Measurements from ENCODE around the gene PRSS38. TPM values are rescaled to one million over a fixed set of nuclear protein-coding genes. Genes with fewer than 3 reads are reported as not detected.

PRSS38 gene
- total and polyA plus RNA-seq, 2 donors = not detected

DNA sequence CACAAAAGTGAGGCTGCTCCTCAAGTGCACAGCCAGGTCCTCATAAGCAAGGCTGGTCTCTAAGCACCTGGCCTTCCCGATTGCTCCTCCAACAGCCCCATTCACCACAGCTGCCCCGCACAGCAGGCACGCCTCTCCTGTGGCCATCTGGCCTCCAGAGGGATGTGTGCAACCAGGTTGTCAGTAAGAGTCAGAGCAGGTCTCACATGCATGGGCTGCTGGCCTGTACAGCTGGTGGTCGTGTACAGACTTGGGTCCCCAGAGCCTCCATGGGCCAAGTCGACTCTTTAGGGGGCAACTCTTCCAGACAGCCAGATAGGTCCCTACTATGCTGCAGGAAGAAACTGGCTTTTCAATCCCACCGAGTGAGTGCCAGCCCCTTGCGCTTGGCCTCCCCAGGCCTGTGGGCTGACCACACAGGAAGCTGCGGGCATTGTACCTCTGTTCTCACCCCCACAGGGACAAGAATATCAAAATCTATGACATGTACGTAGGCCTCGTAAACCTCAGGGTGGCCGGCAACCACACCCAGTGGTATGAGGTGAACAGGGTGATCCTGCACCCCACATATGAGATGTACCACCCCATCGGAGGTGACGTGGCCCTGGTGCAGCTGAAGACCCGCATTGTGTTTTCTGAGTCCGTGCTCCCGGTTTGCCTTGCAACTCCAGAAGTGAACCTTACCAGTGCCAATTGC, 1.4 kb downstream of the PRSS38 start:
- Histone ChIP-seq H3K9me3 (ENCODE audit: control insufficient read depth in 2 of 2, insufficient read depth in 1 of 2, low read length in 1 of 2) (peaks cover 4 to 34% of the 10 kb centered on the region in 2 donors), H3K4me3 (ENCODE audit: low read length in 2 of 2) (no peak overlapping the region), H3K27me3 (ENCODE audit: control insufficient read depth in 2 of 2, insufficient read depth in 1 of 2, low read length in 1 of 2) (no peaks in the 10 kb centered on the region), H3K4me1 (ENCODE audit: control insufficient read depth in 2 of 2, insufficient read depth in 2 of 2, low read length in 2 of 2) (no peaks in the 10 kb centered on the region), H3K36me3 (ENCODE audit: control insufficient read depth in 2 of 2, insufficient read depth in 2 of 2, low read length in 1 of 2) (no peaks in the 10 kb centered on the region), H3K27ac (ENCODE audit: low read depth in 1 of 2, low read length in 1 of 2) (no peak overlapping the region)
- no peak for DNase-seq (ENCODE audit: low read depth in 6 of 9, low spot score in 9 of 9)
- WGBS = 84% methylated on average over 16 of the region's 16 CpGs

- Histone ChIP-seq H3K27me3 (ENCODE audit: control insufficient read depth in 2 of 2, insufficient read depth in 1 of 2, low read length in 1 of 2) (no peaks in the 10 kb centered on the region), H3K4me1 (ENCODE audit: control insufficient read depth in 2 of 2, insufficient read depth in 2 of 2, low read length in 2 of 2) (no peaks in the 10 kb centered on the region), H3K27ac (ENCODE audit: low read depth in 1 of 2, low read length in 1 of 2) (no peak overlapping the region), H3K4me3 (ENCODE audit: low read length in 2 of 2) (no peak overlapping the region), H3K36me3 (ENCODE audit: control insufficient read depth in 2 of 2, insufficient read depth in 2 of 2, low read length in 1 of 2) (no peaks in the 10 kb centered on the region), H3K9me3 (ENCODE audit: control insufficient read depth in 2 of 2, insufficient read depth in 1 of 2, low read length in 1 of 2) (no peaks in the 10 kb centered on the region)
- WGBS = 96% methylated on average over 1 of the region's 1 CpG
- no peak for DNase-seq (ENCODE audit: low read depth in 6 of 9, low spot score in 9 of 9)
Measured at GRCh38 chr1:227823537-227823936, 8.1 kb downstream of the PRSS38 start.

DNA sequence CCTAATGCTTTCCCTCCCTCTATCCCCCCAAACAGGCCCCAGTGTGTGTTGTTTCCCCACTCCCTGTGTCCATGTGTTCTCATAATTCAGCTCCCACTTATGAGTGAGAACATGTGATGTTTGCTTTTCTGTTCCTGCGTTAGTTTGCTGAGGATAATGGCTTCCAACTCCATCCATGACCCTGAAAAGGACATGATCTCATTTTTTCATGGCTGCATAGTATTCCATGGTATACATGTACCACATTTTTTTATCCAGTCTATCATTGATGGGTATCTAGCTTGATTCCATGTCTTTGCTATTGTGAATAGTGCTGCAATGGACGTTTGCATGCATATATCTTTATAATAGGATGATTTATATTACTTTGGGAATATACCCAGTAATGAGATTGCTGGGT, 8.7 kb downstream of the PRSS38 start:
- Histone ChIP-seq H3K36me3 (ENCODE audit: control insufficient read depth in 2 of 2, insufficient read depth in 2 of 2, low read length in 1 of 2) (no peaks in the 10 kb centered on the region), H3K4me1 (ENCODE audit: control insufficient read depth in 2 of 2, insufficient read depth in 2 of 2, low read length in 2 of 2) (no peaks in the 10 kb centered on the region), H3K27ac (ENCODE audit: low read depth in 1 of 2, low read length in 1 of 2) (no peak overlapping the region), H3K4me3 (ENCODE audit: low read length in 2 of 2) (no peak overlapping the region), H3K9me3 (ENCODE audit: control insufficient read depth in 2 of 2, insufficient read depth in 1 of 2, low read length in 1 of 2) (no peaks in the 10 kb centered on the region), H3K27me3 (ENCODE audit: control insufficient read depth in 2 of 2, insufficient read depth in 1 of 2, low read length in 1 of 2) (no peaks in the 10 kb centered on the region)
- WGBS = 59% methylated on average over 2 of the region's 2 CpGs
- no peak for DNase-seq (ENCODE audit: low read depth in 6 of 9, low spot score in 9 of 9)

GRCh38 chr1:227828786-227829185, 13.3 kb downstream of the PRSS38 start:
- 92% methylated on average over 3 of the region's 3 CpGs for WGBS

GRCh38 chr1:227838181-227838580, 22.7 kb downstream of the PRSS38 start:
- Histone ChIP-seq H3K27ac (ENCODE audit: low read depth in 1 of 2, low read length in 1 of 2) (no peak overlapping the region), H3K4me3 (ENCODE audit: low read length in 2 of 2) (no peak overlapping the region), H3K27me3 (ENCODE audit: control insufficient read depth in 2 of 2, insufficient read depth in 1 of 2, low read length in 1 of 2) (no peaks in the 10 kb centered on the region), H3K4me1 (ENCODE audit: control insufficient read depth in 2 of 2, insufficient read depth in 2 of 2, low read length in 2 of 2) (no peaks in the 10 kb centered on the region), H3K36me3 (ENCODE audit: control insufficient read depth in 2 of 2, insufficient read depth in 2 of 2, low read length in 1 of 2) (no peaks in the 10 kb centered on the region), H3K9me3 (ENCODE audit: control insufficient read depth in 2 of 2, insufficient read depth in 1 of 2, low read length in 1 of 2) (no peaks in the 10 kb centered on the region)
- no peak for DNase-seq (ENCODE audit: low read depth in 6 of 9, low spot score in 9 of 9)
- WGBS = 98% methylated on average over 7 of the region's 7 CpGs

More at GRCh38 chr1:227828786-227829185, 13.3 kb downstream of the PRSS38 start:
- Histone ChIP-seq H3K9me3 (ENCODE audit: control insufficient read depth in 2 of 2, insufficient read depth in 1 of 2, low read length in 1 of 2) (no peaks in the 10 kb centered on the region), H3K4me1 (ENCODE audit: control insufficient read depth in 2 of 2, insufficient read depth in 2 of 2, low read length in 2 of 2) (no peaks in the 10 kb centered on the region), H3K27me3 (ENCODE audit: control insufficient read depth in 2 of 2, insufficient read depth in 1 of 2, low read length in 1 of 2) (no peaks in the 10 kb centered on the region), H3K4me3 (ENCODE audit: low read length in 2 of 2) (no peak overlapping the region), H3K27ac (ENCODE audit: low read depth in 1 of 2, low read length in 1 of 2) (no peak overlapping the region), H3K36me3 (ENCODE audit: control insufficient read depth in 2 of 2, insufficient read depth in 2 of 2, low read length in 1 of 2) (no peaks in the 10 kb centered on the region)
- DNase-seq (ENCODE audit: low read depth in 6 of 9, low spot score in 9 of 9) = no peak

GRCh38 chr1:227841096-227841495, 25.6 kb downstream of the PRSS38 start:
- H3K36me3 ChIP-seq (ENCODE audit: control insufficient read depth in 2 of 2, insufficient read depth in 2 of 2, low read length in 1 of 2) = no peaks in the 10 kb centered on the region
- no peaks in the 10 kb centered on the region for H3K27me3 ChIP-seq (ENCODE audit: control insufficient read depth in 2 of 2, insufficient read depth in 1 of 2, low read length in 1 of 2)
- H3K9me3 ChIP-seq (ENCODE audit: control insufficient read depth in 2 of 2, insufficient read depth in 1 of 2, low read length in 1 of 2) = peaks cover 0 to 14% of the 10 kb centered on the region in 2 donors
- H3K27ac ChIP-seq (ENCODE audit: low read depth in 1 of 2, low read length in 1 of 2) = no peak overlapping the region
- no peak overlapping the region for H3K4me3 ChIP-seq (ENCODE audit: low read length in 2 of 2)
- no peaks in the 10 kb centered on the region for H3K4me1 ChIP-seq (ENCODE audit: control insufficient read depth in 2 of 2, insufficient read depth in 2 of 2, low read length in 2 of 2)
- WGBS = 92% methylated on average over 9 of the region's 9 CpGs
- no peak for DNase-seq (ENCODE audit: low read depth in 6 of 9, low spot score in 9 of 9)

DNA sequence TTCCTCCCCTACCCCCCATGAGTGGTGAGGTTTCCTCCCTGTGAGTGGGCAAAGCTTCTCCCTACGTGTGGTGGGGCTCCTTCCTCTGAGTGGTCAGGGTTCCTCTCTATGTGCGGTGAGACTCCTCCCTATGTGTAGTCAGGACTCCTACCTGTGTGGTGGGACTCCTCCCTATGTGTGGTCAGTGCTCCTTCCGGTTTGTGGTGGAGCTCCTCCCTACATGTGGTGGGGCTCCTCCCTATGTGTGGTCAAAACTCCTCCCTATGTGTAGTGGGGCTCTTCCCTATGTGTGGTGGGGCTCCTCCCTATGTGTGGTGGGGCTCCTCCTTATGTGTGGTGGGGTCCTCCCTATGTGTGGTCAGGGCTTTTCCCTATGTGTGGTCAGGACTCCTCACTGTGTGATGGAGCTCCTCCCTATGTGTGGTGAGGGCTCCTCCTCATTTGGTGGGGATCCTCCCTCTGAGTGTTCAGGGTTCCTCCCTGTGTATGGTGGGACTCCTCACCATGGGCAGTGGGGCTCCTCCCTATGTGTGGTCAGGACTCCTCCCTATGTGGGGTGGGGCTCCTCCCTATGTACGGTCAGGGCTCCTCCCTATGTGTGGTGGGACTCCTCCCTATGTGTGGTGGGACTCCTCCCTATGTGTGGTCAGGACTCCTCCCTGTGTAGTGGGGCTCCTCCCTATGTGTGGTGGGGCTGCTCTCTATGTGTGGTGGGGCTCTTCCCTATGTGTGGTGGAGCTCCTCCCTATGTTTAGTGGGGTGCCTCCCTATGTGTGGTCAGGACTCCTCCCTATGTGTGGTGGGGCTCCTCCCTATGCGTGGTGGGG, 29.1 kb downstream of the PRSS38 start:
- no peaks in the 10 kb centered on the region for H3K4me1 ChIP-seq (ENCODE audit: control insufficient read depth in 2 of 2, insufficient read depth in 2 of 2, low read length in 2 of 2)
- no peak overlapping the region for H3K27ac ChIP-seq (ENCODE audit: low read depth in 1 of 2, low read length in 1 of 2)
- DNase-seq (ENCODE audit: low read depth in 6 of 9, low spot score in 9 of 9) = no peak
- no peaks in the 10 kb centered on the region for H3K27me3 ChIP-seq (ENCODE audit: control insufficient read depth in 2 of 2, insufficient read depth in 1 of 2, low read length in 1 of 2)
- H3K4me3 ChIP-seq (ENCODE audit: low read length in 2 of 2) = no peak overlapping the region
- 81% methylated on average over 5 of the region's 5 CpGs for WGBS
- no peaks in the 10 kb centered on the region for H3K36me3 ChIP-seq (ENCODE audit: control insufficient read depth in 2 of 2, insufficient read depth in 2 of 2, low read length in 1 of 2)
- H3K9me3 ChIP-seq (ENCODE audit: control insufficient read depth in 2 of 2, insufficient read depth in 1 of 2, low read length in 1 of 2) = peaks cover 0 to 14% of the 10 kb centered on the region in 2 donors

DNA sequence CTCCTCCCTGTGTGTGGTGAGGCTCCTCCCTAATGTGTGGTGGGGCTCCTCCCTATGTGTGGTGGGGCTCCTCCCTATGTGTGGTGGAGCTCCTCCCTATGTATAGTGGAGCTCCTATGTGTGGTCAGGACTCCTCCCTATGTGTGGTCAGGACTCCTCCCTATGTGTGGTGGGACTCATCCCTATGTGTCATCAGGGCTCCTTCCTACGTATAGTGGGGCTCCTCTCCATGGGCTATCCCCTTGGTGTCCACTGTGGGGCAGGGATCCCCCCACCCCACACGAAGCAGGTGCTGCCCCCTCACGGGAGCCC, 29.6 kb downstream of the PRSS38 start:
- 93% methylated on average over 3 of the region's 3 CpGs for WGBS
- no peaks in the 10 kb centered on the region for H3K36me3 ChIP-seq (ENCODE audit: control insufficient read depth in 2 of 2, insufficient read depth in 2 of 2, low read length in 1 of 2)

DNA sequence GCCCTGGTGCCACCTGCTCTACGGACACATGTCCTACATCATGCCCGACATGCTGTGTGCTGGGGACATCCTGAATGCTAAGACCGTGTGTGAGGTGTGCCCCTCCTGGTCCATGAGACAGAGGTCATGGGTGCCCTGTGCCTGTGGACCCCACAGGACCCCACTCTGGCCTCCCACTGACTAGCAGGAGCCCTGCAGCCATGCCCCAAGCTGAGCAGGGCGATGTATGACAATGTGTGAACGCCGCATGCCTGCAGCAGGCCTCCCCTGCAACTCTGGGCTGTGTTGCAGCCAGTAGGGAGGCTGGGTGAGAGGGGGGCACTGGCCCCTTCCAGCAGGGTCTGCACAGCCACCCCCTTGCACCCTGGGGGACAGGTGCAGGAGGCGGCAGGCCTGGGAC, 30.0 kb downstream of the PRSS38 start:
- H3K4me3 ChIP-seq (ENCODE audit: low read length in 2 of 2) = no peak overlapping the region
- H3K9me3 ChIP-seq (ENCODE audit: control insufficient read depth in 2 of 2, insufficient read depth in 1 of 2, low read length in 1 of 2) = peaks cover 0 to 14% of the 10 kb centered on the region in 2 donors
- DNase-seq (ENCODE audit: low read depth in 6 of 9, low spot score in 9 of 9) = no peak
- no peaks in the 10 kb centered on the region for H3K36me3 ChIP-seq (ENCODE audit: control insufficient read depth in 2 of 2, insufficient read depth in 2 of 2, low read length in 1 of 2)
- 96% methylated on average over 7 of the region's 7 CpGs for WGBS
- H3K4me1 ChIP-seq (ENCODE audit: control insufficient read depth in 2 of 2, insufficient read depth in 2 of 2, low read length in 2 of 2) = no peaks in the 10 kb centered on the region
- no peaks in the 10 kb centered on the region for H3K27me3 ChIP-seq (ENCODE audit: control insufficient read depth in 2 of 2, insufficient read depth in 1 of 2, low read length in 1 of 2)
- H3K27ac ChIP-seq (ENCODE audit: low read depth in 1 of 2, low read length in 1 of 2) = no peak overlapping the region

More for the DNA sequence above, 29.6 kb downstream of the PRSS38 start:
- H3K27ac ChIP-seq (ENCODE audit: low read depth in 1 of 2, low read length in 1 of 2) = no peak overlapping the region
- H3K9me3 ChIP-seq (ENCODE audit: control insufficient read depth in 2 of 2, insufficient read depth in 1 of 2, low read length in 1 of 2) = peaks cover 0 to 14% of the 10 kb centered on the region in 2 donors
- H3K4me3 ChIP-seq (ENCODE audit: low read length in 2 of 2) = no peak overlapping the region
- no peaks in the 10 kb centered on the region for H3K4me1 ChIP-seq (ENCODE audit: control insufficient read depth in 2 of 2, insufficient read depth in 2 of 2, low read length in 2 of 2)
- H3K27me3 ChIP-seq (ENCODE audit: control insufficient read depth in 2 of 2, insufficient read depth in 1 of 2, low read length in 1 of 2) = no peaks in the 10 kb centered on the region
- no peak for DNase-seq (ENCODE audit: low read depth in 6 of 9, low spot score in 9 of 9)

All from thymus (tissue), 11 donors.